HG03045 (cell line): Measurements from ENCODE around the gene NRXN3.

Experiments used
- ATAC-seq: cut with Tn5 transposase; IDR thresholded peaks from one replicate; pipeline ENCODE4 v1.9.1; 2021; ENCODE audit warnings: mild to moderate bottlenecking, moderate library complexity; ENCODE audit not compliant: unreplicated experiment

The NRXN3 gene

DNA sequence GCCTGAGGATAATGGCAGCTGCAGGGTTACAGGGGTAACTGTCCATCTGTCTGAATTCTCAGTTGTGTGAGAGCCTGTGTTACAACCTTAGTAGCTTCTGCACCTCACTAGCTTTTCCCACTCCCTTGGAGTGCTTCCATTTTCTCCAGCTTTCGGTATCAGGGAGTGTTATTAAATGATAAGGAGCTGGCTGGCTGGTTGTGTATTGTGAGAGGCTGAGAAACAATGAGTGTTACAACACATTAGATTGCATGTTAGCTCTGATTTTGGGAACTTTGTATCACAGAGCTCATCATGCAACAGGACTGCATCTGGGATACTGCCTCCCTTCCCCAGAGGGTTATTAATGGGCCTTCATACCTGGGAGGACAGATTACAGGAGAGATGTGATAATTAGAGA is 1317.5 kb downstream of the NRXN3 start:
- ATAC-seq: no peak

DNA sequence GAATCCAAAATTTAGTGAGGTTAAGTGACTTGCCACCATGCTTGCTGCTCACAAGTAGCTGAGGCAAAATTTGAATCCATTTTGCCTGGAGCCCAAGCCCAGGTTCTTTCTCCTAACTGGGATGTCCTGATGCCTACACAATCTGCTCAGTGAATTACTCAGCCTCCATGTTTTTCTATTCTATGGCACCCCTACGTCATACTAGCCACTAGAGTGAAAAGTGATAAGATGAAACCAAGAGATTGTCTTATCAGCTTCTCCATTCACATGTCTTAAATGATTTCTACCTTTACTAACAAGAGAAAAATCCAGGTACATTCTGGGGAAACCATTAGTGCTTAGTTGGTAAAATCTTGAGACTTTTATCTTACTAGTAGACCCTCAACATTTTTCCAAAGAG is 1321.0 kb downstream of the NRXN3 start:
- ATAC-seq: no peak

DNA sequence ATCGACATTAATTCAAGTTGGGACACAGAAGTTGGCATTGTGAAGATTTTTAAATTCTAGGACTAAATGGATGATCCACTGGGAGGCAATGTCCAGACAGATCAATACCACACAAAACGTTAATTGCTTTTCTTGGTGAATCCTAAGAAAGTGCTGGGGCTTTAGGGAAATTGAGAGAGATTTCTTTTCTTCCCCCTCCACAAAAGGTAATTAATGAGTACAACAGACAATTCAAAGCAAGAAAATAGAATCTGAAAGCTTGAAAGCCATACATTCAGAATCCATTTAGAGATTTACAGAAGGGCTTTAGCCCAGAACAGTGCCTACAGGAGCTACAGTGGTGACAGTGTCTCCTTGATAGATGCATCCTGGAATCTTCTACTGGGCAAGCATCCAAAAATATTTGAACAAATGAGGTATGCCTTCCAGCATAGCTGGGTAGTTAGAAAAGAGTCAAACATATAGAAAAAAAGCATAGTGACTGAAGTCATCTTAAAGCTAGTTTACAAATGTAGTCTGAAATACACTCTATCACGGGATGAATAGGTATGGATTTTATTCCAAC is 1323.0 kb downstream of the NRXN3 start:
- ATAC-seq: no peak

DNA sequence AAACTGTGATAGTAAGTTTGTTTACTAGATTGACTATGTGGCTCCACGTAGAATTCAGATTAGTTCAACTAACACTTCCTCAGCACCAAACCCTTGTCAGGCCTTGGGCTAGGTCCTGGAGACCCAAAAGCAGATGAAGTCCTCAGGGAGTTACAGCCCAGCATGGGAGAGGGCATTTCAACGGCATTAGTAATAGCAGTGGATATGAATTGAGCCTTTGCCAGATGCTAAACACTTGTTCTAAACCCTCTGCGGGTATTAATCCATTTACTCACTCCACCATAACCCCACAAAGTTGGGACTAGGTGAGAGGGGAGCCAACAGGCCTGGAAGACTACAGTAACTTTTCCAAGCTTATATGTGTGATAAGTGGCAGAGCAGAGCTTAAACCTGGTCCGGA is 1326.5 kb downstream of the NRXN3 start:
- ATAC-seq: no peak

DNA sequence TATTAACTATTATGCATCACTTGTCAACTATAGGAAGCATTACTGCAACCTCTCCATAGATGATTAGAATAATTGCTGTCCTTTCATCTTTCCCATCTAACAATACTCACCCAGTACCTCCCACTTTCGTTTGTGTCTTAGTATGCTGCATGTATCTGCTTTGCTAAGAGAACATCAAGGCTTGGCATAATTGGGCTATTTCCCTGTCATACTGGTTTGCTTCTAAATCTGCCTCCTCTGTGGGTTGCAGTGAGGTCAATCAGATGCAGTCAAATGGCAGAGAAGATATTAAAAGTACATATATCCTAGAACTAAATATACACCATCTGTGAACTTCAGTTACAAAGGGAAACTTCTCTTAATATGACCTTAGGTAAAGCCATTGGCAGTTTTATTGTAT is 1330.3 kb downstream of the NRXN3 start:
- no peak for ATAC-seq

DNA sequence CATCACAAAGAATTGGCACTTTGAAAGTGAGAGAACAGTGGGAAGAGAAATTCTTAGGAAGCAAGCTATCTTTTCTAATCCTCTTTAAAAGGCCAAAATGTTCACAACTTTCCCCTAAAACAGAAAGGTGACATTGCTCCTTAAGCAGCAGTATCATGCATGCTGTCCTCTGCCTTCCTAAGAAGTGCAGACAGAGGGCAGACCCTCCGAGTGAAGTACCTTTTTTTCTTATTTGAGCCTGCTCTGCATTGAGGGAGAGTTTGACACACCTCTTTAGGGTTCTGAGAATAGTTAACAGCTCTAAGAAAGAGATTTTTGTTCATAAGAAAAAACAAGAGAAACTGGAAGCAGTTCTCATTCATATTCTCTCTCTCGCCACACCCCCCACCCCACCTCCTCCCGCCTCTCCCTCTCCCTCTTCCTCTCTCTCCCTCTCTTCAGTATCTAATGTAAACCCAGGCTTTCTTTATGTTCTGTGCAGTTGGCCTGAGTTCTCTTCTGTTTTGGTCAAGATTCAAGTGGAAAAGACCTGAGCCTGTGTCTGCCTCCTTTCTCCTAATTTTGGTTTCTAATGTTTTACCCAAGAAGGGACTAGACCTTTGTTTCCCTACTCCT is 1332.1 kb downstream of the NRXN3 start:
- ATAC-seq: no peak

DNA sequence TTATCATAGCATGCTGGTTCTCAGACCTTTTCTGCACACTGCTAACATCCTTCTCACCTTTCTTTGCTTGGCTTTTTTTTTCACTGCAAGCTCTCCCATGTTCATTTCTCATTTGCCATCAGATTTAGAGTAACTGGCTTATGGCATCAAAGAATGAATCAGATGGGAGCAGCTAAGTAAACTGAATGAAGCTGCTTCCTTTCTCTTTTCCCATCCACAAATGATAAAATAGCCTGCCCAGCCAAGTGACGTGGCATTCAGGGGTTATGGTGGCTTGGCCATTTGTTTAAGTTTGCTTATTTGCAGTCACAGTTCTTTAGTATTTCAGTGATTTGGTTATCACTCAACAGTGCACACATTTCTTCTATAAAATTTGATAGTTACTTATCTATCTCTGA is 1332.6 kb downstream of the NRXN3 start:
- ATAC-seq: no peak

DNA sequence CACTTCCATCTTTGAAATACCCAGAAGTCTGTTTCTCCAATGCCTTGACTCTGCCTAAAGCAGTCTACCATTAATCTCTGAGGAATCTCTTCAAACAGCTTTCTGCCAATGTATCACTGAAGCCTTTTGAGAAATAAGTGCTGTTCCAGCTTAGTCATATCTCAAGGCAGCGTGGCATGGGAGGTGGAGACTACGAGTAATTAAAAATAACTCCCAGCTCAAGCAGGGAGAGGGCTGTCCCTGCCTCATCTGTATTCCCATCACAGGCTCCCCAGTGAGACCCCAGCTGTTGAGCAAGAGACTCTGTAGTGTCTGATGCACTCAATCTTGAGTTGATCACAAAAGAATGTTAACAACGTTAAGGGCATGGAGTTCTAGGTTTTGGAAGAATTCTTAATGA is 1340.5 kb downstream of the NRXN3 start:
- ATAC-seq: no peak

DNA sequence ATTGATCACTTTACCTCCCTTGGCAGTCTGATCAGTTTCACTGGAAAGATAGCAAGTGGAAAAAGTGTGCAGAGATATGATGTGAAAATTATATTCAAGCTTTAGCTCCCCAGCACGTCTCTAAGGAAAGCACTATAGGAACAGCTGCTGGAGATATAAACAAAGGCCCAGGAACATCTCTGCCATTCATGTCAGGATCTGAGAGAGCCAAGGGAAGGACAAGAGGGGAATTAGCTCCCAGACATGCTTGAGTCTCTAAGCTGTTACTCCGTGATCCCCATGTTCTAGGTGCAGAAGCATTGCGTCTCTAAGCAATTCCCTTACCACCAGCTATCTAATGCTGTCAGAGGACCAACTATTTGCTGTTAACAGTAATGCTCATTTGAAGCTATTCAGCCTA is 1341.0 kb downstream of the NRXN3 start:
- no peak for ATAC-seq

DNA sequence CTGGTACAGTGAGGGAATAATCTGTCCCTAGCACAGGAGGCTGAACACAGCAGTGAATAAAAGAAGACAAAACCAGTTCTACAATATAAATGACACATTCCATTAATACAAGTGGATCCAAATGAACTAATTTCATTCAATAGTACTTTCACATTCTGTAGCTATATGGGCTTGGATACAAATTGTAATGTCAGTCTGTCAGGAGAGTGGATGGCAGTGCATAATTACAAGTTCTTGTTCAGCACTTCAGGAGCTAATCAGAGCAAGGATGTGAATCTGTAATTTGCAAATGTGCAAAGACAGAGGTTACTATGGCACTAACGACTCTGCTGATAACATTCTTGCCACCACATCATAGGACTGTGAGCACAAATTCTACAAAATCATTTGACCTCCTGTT is 1343.3 kb downstream of the NRXN3 start:
- ATAC-seq: no peak

DNA sequence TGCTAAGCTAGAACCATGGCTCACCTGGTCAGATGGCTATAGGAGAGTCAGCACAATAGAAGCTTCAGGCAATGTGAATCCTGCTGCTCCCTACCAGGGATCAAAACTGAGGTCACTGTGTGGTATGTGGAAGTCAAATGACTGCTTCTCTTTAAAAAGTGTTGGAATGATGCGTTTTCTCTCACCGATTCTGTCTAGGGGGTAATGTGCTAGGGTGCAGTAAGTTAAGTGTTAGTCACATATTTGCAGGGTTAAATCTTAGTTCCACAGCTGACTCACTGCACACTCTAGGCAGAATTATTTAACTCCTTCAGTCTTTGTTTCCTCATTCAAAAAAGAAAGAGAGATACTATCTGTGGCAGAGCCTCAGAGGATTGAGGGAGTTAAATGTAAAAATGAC is 1344.5 kb downstream of the NRXN3 start:
- no peak for ATAC-seq

DNA sequence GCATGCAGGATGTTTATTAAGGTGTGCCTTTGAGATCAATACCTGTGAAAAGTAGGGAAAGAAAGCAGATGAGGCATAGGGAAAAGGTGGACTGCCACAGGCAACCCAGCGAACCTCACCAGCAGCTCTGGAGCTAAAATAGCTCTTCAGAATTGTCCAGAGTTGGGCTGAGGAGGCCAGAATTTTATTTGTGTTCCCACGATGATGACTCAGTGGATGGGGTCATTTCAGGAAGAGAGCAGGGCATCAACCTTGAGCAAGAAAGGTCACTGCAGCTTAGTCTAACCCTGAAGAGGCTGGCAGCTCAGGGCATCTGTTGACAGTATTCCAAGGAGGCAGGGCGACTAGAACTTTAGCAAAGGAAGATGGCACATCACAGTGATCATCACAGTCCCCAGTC is 1345.0 kb downstream of the NRXN3 start:
- no peak for ATAC-seq

DNA sequence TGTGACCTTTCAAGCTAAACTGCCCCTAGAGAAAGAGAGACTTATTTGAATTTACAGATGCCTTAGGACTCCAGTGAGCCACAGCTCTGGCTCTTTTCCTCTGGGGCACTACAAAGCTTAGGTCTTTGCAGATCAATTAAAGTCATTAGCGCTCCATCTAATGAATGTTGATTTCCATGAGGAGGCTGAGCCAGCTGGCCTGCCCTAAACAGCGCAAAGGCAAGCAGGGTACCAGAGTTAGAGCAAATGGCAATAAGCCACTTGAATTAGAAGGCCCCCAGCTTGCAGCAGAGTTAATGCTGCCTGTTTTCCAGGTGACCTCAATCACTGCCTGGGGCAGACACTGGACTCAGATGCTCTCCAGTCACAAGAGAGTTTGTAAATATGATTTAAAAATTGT is 1345.8 kb downstream of the NRXN3 start:
- no peak for ATAC-seq

DNA sequence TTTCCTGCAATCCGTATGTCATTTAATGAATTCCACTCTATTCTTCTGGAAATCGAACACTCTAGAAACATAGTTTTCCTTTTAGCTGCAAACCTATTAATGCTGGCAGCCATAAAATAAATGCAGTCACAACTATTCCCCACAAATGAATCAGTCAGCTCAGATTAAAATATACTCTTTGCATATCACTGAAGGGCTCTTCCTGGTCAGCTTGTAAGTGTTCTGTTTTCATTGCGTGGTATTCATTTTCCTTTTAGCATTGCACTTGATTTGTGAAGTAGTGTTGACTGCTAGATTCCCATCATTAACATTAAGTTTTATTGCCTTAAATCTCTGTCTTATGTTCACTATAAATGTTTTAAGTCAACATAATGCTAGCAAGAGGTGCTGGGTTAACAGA is 1355.2 kb downstream of the NRXN3 start:
- ATAC-seq: no peak

DNA sequence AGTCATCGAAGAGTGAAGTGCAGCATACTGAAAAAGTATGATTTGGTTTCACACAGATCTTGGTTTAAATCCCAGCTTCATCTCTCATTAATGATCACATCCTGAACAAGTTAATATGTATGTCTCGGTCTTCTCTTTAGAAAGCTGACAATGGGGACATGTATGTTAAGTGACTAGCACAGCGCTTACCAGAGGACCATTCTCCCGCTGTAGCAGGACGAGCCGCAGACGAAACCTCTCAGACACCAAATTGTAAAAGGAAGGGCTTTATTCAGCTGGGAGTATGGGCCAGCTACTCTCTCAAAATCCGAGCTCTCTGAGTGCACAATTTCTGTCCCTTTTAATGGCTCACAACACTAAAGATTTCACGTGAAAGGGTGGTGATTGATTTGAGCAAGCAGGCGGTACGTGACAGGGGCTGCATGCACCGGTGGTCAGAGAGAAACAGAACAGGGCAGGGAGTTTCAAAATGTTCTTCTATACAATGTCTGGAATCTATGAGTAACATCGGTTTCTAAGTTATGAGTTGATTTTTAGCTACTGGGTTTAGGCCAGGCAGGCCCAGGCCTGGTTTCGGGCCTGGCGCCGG is 1358.7 kb downstream of the NRXN3 start:
- ATAC-seq: no peak

DNA sequence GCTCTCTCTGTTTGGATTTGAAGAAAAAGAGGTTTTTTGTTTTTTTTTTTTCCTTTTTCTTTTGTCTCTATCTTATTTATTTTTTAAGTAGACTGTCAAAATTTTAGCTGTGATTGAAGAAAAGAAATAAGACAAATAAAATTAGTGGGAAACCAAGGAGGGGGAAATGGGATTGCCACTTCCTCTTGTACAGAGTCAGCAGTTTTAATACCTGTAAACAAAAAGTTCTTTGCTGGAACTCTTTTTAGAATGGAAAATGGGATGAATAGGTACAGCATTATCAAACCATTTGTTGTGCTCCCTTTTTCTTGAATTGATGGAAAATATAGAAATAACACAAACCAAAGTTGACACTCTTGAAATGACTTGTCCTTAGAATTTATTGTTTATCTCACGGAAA is 1360.4 kb downstream of the NRXN3 start:
- ATAC-seq: no peak

DNA sequence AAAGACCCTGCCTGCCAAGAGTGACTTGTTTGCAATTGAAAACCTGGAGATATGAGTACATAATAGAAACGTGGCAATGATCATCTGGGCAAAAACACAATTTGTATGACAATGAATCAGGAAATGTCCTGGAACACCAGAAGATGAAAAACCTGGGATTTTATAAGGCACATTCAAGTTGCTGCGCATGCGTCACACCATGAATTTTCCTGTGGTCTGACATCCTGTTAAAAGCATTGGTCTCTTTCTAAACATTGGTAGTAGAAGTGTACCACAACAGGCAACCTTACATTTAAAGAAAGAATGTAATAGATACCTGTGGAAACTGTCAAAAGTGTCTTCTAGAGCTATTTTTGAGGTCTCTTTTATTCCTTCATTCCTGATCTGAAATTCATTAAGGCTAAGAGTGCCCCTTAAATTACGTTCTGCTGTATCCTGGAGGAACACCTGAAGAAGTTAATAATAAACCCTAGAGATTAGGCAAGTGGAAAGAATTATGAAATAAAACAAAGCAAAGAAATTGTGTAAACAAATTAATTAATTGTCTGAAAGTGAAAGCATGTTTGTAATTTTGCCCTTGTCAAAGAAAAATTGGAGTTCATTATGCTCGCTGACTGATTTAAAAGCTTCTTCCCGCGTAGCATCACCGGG is 1364.7 kb downstream of the NRXN3 start:
- no peak for ATAC-seq

DNA sequence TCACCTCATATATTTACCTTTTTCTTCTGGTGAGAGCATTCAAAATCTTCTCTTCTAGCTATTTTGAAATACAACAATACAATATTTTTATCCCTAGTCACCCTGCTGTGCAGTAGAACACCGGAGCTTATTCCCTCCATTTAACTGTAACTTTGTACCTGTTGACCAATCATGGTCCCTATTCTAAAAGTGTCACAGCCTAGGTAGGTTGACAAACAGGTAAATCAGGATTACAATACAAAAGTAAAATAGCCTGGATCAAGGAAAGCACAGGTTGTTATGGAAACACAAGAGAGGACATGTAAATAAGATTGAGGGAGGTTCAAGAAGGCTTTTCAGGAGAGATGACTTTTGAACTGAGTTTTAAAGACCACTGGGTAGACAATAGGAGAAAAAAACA is 1370.2 kb downstream of the NRXN3 start:
- ATAC-seq: no peak

DNA sequence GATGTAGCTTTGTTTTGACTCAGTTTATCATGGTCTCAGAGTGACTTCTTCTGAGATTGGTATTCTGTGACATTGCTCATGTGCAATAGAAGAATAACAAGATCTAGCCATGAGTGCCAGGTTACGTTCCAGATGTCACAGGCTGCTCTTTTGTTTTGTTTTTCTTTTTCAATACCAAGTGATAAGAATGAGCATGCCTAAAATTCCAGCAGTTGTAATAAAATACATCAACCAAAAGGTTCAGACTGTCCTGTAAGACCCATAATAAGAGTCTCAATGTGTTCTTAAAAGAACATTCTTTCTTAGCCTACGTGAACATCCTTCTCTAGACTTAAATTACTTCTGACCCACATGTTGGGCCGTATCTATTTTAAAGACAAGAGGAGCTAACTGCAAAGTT is 1371.9 kb downstream of the NRXN3 start:
- no peak for ATAC-seq

DNA sequence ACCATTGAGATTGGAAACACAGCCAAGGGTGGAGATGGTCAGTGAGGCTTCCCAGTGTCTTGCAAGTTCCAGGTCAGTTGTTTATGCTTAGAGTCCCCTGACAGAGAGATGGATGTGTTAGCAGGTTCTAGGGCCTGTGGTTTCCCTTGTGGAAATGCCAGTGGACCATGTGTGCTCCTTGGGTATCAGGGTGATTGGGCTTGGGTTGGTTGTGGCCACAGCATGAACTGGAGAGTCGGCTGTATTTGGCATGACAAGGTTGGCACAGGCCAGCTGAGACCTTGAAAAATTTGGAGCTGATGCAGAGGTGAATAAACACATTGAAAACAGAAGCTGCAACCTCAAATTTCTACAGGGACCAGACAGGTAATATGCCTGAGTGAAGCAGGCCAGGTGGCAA is 1373.2 kb downstream of the NRXN3 start:
- no peak for ATAC-seq

DNA sequence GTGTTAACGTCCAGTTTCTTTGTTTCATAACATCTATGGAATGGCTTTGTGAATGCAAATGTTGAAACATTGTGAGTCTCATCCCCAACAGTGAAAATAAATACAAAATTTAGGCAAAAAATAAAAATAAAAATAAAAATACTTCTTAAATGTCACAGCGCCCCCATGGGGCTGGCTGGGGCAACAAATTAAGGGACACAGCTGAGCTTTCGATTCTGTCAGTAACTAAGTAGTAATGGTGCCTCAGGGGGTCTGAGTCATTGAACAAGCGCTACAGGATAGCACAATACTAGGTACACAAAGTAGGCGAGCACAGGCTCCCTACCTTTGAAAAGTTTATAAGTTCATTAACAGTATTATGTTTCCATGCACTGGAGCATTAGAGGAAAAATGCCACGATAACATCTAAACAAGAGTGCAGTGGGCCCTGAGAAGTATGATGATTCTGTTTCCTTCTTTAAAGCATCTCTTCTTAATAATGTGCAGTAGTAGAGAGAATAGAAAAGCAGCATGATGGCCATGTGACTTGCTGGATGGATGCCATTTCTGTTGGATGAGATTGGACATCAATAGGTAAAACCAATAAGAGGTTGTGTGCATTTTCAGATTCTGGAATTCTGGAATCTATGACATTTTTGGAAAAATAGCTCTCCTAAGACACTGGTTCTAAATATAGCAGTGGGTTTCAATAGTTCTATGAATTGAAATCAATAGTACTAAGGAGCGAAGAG is 1374.0 kb downstream of the NRXN3 start:
- no peak for ATAC-seq

DNA sequence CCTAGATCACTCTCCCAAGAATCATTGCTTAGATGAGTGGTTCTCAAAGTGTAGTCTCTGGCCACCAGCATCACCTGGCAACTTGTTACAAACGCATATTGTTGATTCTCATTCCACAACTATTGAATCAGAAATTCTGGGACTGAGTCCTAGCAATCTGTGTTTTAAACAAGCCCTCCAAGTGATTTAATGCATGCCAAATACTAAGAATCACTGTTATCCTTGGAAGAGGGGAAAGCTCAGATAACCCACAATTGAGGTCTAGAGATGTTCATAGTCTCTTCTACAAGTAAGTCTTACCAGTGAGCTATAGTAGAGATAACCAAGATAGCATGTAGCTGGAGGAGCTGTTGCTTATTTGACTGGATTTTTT is 1374.5 kb downstream of the NRXN3 start:
- no peak for ATAC-seq
